Endodermal cell (in vitro differentiated cells): Measurements from ENCODE around the gene SRMS. TPM values are rescaled to one million over a fixed set of nuclear protein-coding genes. Genes with fewer than 3 reads are reported as not detected.

ENCODE experiments used
- DNase-seq: peaks from one replicate; pipeline ENCODE4 v3.0.0-alpha.2; 2017
- H3K27ac ChIP-seq: 2 replicates; pipeline ENCODE4 v1.5.1; 2013; ENCODE audit warnings: mild to moderate bottlenecking, low read depth, low read length, moderate library complexity
- H3K27me3 ChIP-seq: 2 replicates; pipeline ENCODE4 v1.6.1; 2013; ENCODE audit warnings: mild to moderate bottlenecking, low read length, moderate library complexity; ENCODE audit not compliant: insufficient read depth, control insufficient read depth, poor library complexity, severe bottlenecking
- H3K36me3 ChIP-seq: 2 replicates; pipeline ENCODE4 v1.7.0; 2013; ENCODE audit warnings: mild to moderate bottlenecking, low read length, moderate library complexity; ENCODE audit not compliant: control insufficient read depth, insufficient read depth
- H3K4me1 ChIP-seq: one replicate; pipeline ENCODE4 v1.7.0; 2013; ENCODE audit warnings: low read length; ENCODE audit not compliant: control insufficient read depth, insufficient read depth
- H3K4me3 ChIP-seq: 2 replicates; pipeline ENCODE4 v1.5.1; 2013; ENCODE audit warnings: mild to moderate bottlenecking, low read length, moderate library complexity
- H3K9ac ChIP-seq: 2 replicates; pipeline ENCODE4 v1.6.1; 2013; ENCODE audit warnings: mild to moderate bottlenecking, low read length, moderate library complexity; ENCODE audit not compliant: poor library complexity, severe bottlenecking; ENCODE audit errors: extremely low read depth
- H3K9me3 ChIP-seq: 2 replicates; pipeline ENCODE4 v1.6.1; 2013; ENCODE audit warnings: mild to moderate bottlenecking, low read length, moderate library complexity; ENCODE audit not compliant: control insufficient read depth
- H3K27ac Mint-ChIP-seq: 2 replicates; pipeline ENCODE4 v1.8.0; 2020; ENCODE audit warnings: mixed read lengths
- H3K27me3 Mint-ChIP-seq: 2 replicates; pipeline ENCODE4 v1.8.0; 2021; ENCODE audit warnings: mild to moderate bottlenecking, mixed read lengths; ENCODE audit not compliant: insufficient read depth
- H3K36me3 Mint-ChIP-seq: 2 replicates; pipeline ENCODE4 v1.8.0; 2020; ENCODE audit warnings: low read depth, mixed read lengths
- H3K4me1 Mint-ChIP-seq: 2 replicates; pipeline ENCODE4 v1.8.0; 2020; ENCODE audit warnings: mixed read lengths
- H3K4me3 Mint-ChIP-seq: 2 replicates; pipeline ENCODE4 v1.8.0; 2020; ENCODE audit warnings: mild to moderate bottlenecking, moderate library complexity, mixed read lengths
- H3K9me3 Mint-ChIP-seq: 2 replicates; pipeline ENCODE4 v1.8.0; 2020; ENCODE audit warnings: mild to moderate bottlenecking, mixed read lengths
- WGBS, 2 experiments: methylation state at CpG; one replicate each; pipeline versions ENCODE4 v1.1.5 to v1.1.7; 2013; ENCODE audit warnings: missing lambda C conversion rate in 2 of 2, mixed read lengths in 1 of 2; ENCODE audit not compliant: insufficient coverage in 1 of 2, insufficient read length in 1 of 2; 5-methylcytosine and 5-hydroxymethylcytosine counted together
- total RNA-seq, 2 donors: library from RNA; stranded (reverse); fragmentation: NEBNext Ultra II Directional in 1 of 2; extraction: Animal tissue kit (Norgen Biotek cat#: 25700) in 1 of 2; gene quantifications; 2 replicates in 1 of 2; 3 replicates in 1 of 2; pipeline ENCODE4 v1.2.1, GENCODE V29; 2021
- TF ChIP-seq, protein P1 (sequence below): fragments of 200-600 bp; sonication (generic); conservative IDR thresholded peaks from 2 replicates; pipeline ENCODE4 v1.5.0; 2021; ENCODE audit warnings: antibody characterized with exemption, mild to moderate bottlenecking

The SRMS gene
- total RNA-seq, 2 donors from 2014 or later = not detected

DNA sequence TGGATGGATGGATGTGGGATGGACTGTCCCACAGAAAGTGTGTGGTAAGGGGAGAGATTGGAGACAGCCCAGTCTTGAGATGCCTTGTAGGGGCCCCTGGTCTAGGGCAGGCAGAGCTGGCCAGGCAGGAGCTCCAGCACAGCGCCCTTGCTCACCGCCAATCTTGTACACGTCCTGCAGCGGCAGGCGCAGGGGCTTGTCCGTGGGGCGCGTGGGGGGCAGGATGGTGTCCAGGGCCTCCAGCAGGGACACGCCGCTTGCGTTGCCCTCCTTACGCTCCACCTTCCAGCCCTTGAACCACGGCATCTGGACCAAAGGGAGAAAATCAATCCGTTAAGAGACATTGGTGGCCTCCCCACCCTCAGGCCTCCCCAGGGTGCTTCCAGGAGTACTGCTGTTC, 54.6 kb downstream of the SRMS start:
- Mint-ChIP-seq H3K9me3 (no peaks in the 10 kb centered on the region), H3K36me3 (peaks cover 7% of the 10 kb centered on the region), H3K27ac (no peak overlapping the region), H3K4me1 (no peaks in the 10 kb centered on the region), H3K27me3 (peaks cover 44% of the 10 kb centered on the region), H3K4me3 (no peak overlapping the region)
- peaks cover 35% of the 10 kb centered on the region for H3K27me3 ChIP-seq
- H3K9me3 ChIP-seq = no peaks in the 10 kb centered on the region
- no peak overlapping the region for H3K4me3 ChIP-seq
- no peak overlapping the region for H3K9ac ChIP-seq
- H3K27ac ChIP-seq = no peak overlapping the region
- TF ChIP-seq, protein P1, sequence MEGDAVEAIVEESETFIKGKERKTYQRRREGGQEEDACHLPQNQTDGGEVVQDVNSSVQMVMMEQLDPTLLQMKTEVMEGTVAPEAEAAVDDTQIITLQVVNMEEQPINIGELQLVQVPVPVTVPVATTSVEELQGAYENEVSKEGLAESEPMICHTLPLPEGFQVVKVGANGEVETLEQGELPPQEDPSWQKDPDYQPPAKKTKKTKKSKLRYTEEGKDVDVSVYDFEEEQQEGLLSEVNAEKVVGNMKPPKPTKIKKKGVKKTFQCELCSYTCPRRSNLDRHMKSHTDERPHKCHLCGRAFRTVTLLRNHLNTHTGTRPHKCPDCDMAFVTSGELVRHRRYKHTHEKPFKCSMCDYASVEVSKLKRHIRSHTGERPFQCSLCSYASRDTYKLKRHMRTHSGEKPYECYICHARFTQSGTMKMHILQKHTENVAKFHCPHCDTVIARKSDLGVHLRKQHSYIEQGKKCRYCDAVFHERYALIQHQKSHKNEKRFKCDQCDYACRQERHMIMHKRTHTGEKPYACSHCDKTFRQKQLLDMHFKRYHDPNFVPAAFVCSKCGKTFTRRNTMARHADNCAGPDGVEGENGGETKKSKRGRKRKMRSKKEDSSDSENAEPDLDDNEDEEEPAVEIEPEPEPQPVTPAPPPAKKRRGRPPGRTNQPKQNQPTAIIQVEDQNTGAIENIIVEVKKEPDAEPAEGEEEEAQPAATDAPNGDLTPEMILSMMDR = no peak
- H3K36me3 ChIP-seq = no peaks in the 10 kb centered on the region
- H3K4me1 ChIP-seq = no peaks in the 10 kb centered on the region
- DNase-seq = no peak
- 95 to 99% methylated on average over 14 of the region's 14 CpGs for WGBS, 2 experiments

GRCh38 chr20:63492518-63492917, 55.0 kb downstream of the SRMS start:
- no peaks in the 10 kb centered on the region for H3K9me3 Mint-ChIP-seq

GRCh38 chr20:63491635-63492230, 55.8 kb downstream of the SRMS start:
- H3K36me3 ChIP-seq = no peaks in the 10 kb centered on the region
- TF ChIP-seq, protein P1 = no peak
- no peaks in the 10 kb centered on the region for H3K4me1 ChIP-seq
- H3K4me3 Mint-ChIP-seq = no peak overlapping the region
- peaks cover 34% of the 10 kb centered on the region for H3K27me3 ChIP-seq
- peaks cover 7% of the 10 kb centered on the region for H3K36me3 Mint-ChIP-seq
- no peak overlapping the region for H3K4me3 ChIP-seq
- WGBS, 2 experiments = 68 to 75% methylated on average over 4 of the region's 4 CpGs
- H3K9ac ChIP-seq = no peak overlapping the region
- no peaks in the 10 kb centered on the region for H3K9me3 ChIP-seq
- no peaks in the 10 kb centered on the region for H3K9me3 Mint-ChIP-seq
- no peaks in the 10 kb centered on the region for H3K4me1 Mint-ChIP-seq
- peaks cover 40% of the 10 kb centered on the region for H3K27me3 Mint-ChIP-seq
- no peak for DNase-seq
- H3K27ac Mint-ChIP-seq = no peak overlapping the region
- H3K27ac ChIP-seq = no peak overlapping the region

More at GRCh38 chr20:63492518-63492917, 55.0 kb downstream of the SRMS start:
- Histone ChIP-seq H3K9ac (no peak overlapping the region), H3K9me3 (no peaks in the 10 kb centered on the region), H3K27ac (no peak overlapping the region), H3K4me3 (no peak overlapping the region), H3K4me1 (no peaks in the 10 kb centered on the region), H3K36me3 (no peaks in the 10 kb centered on the region), H3K27me3 (peaks cover 34% of the 10 kb centered on the region)
- H3K4me3 Mint-ChIP-seq = no peak overlapping the region
- peaks cover 7% of the 10 kb centered on the region for H3K36me3 Mint-ChIP-seq
- no peaks in the 10 kb centered on the region for H3K4me1 Mint-ChIP-seq
- H3K27me3 Mint-ChIP-seq = peaks cover 43% of the 10 kb centered on the region
- WGBS, 2 experiments = 90 to 93% methylated on average over 2 of the region's 2 CpGs
- DNase-seq = no peak
- TF ChIP-seq, protein P1 = no peak
- H3K27ac Mint-ChIP-seq = no peak overlapping the region
